K562 (cell line): ENCODE data around the gene PPIL1. TPM values are rescaled to one million over a fixed set of nuclear protein-coding genes. Genes with fewer than 3 reads are reported as not detected.
A peak's percentile ranks its signal among the peaks of the same experiment; 100 is the strongest.

Source experiments
- ARID3A ChIP-seq: IDR thresholded peaks from 2 replicates; pipeline ENCODE4 v1.6.1; 2012; ENCODE audit warnings: low read depth, low read length, improper control_type of control experiment, borderline replicate concordance
- ATF4 ChIP-seq: fragments of 450-650 bp; formaldehyde crosslinking; IDR thresholded peaks from 2 replicates; pipeline ENCODE4 v1.4.0; 2022; ENCODE audit warnings: mild to moderate bottlenecking, moderate library complexity
- BHLHE40 ChIP-seq: IDR thresholded peaks from 2 replicates; pipeline ENCODE4 v1.6.1; 2011; ENCODE audit warnings: low read length, improper control_type of control experiment
- ELK3 ChIP-seq: fragments of 450-650 bp; formaldehyde crosslinking; IDR thresholded peaks from 2 replicates; pipeline ENCODE4 v1.4.0; 2020; ENCODE audit warnings: mild to moderate bottlenecking
- FUS ChIP-seq: fragments of 200-400 bp; formaldehyde crosslinking; optimal IDR thresholded peaks from 2 replicates; pipeline ENCODE3; 2017; ENCODE audit warnings: low read depth, low read length
- GTF2A2 ChIP-seq: IDR thresholded peaks from 2 replicates; pipeline ENCODE4 v1.6.1; 2016; ENCODE audit warnings: mild to moderate bottlenecking, missing genetic modification characterization, missing compliant biosample characterization
- HNRNPH1 ChIP-seq: fragments of 200-400 bp; formaldehyde crosslinking; optimal IDR thresholded peaks from 2 replicates; pipeline ENCODE3; 2017; ENCODE audit warnings: low read depth, mild to moderate bottlenecking, low read length, moderate library complexity
- MEF2D ChIP-seq: conservative IDR thresholded peaks from 2 replicates; pipeline ENCODE4 v1.6.1; 2016; ENCODE audit warnings: low read depth, missing genetic modification characterization, missing compliant biosample characterization
- NFYB ChIP-seq: IDR thresholded peaks from 2 replicates; pipeline ENCODE4 v1.6.1; 2011; ENCODE audit warnings: mild to moderate bottlenecking, moderate library complexity; ENCODE audit not compliant: insufficient read length; ENCODE audit errors: extremely low read depth
- NRF1 ChIP-seq, 2 experiments: fragments of 450-650 bp; IDR thresholded peaks in 1 of 2; conservative IDR thresholded peaks in 1 of 2; 2 replicates each; pipeline ENCODE4 v1.6.1; 2014; ENCODE audit warnings: mild to moderate bottlenecking in 2 of 2
- PCBP2 ChIP-seq: fragments of 200-400 bp; formaldehyde crosslinking; IDR thresholded peaks from 2 replicates; pipeline ENCODE4 v1.6.1; 2018; ENCODE audit warnings: low read length, low read depth, mild to moderate bottlenecking, moderate library complexity; ENCODE audit not compliant: poor library complexity, severe bottlenecking
- POLR2AphosphoS5 ChIP-seq: IDR thresholded peaks from 2 replicates; pipeline ENCODE4 v1.6.1; 2011; ENCODE audit warnings: mild to moderate bottlenecking, low read depth, low read length, moderate library complexity; ENCODE audit not compliant: control insufficient read depth, insufficient read depth
- RBM39 ChIP-seq: fragments of 200-400 bp; formaldehyde crosslinking; optimal IDR thresholded peaks from 2 replicates; pipeline ENCODE3; 2018; ENCODE audit warnings: low read depth, low read length
- SIN3A ChIP-seq, 2 experiments: fragments of 150-350 bp in 1 of 2; IDR thresholded peaks; 2 replicates each; pipeline ENCODE4 v1.6.1; 2011 to 2016; ENCODE audit warnings: borderline replicate concordance in 2 of 2, low read depth in 2 of 2, low read length in 2 of 2, mild to moderate bottlenecking in 2 of 2, moderate library complexity in 2 of 2; ENCODE audit not compliant: control insufficient read depth in 1 of 2
- SMC3 ChIP-seq: conservative IDR thresholded peaks from 2 replicates; pipeline ENCODE4 v1.6.1; 2011; ENCODE audit warnings: low read depth, low read length, improper control_type of control experiment; ENCODE audit not compliant: insufficient read depth
- TARDBP ChIP-seq: fragments of 450-650 bp; IDR thresholded peaks from 2 replicates; pipeline ENCODE4 v1.6.1; 2016
- ZC3H8 ChIP-seq: fragments of 450-650 bp; IDR thresholded peaks from 2 replicates; pipeline ENCODE4 v1.6.1; 2017
- ZNF263 ChIP-seq: sonication (generic); formaldehyde crosslinking; IDR thresholded peaks from 2 replicates; pipeline ENCODE4 v1.8.0; 2022; ENCODE audit warnings: mild to moderate bottlenecking, missing genetic modification reagents, borderline replicate concordance
- polyA plus RNA-seq, 8 experiments: library from polyadenylated mRNA; depleted of rRNA in 4 of 8; stranded (reverse) in 5 of 8; unstranded in 3 of 8; fragments of >200 nt; fragmentation: Nextera tagmentation in 2 of 8; fragmentation: Illumina TruSeq in 1 of 8; extraction: Ambion mirVana in 2 of 8; extraction: Trizol in 1 of 8; gene quantifications; 2 replicates each; pipeline versions ENCODE4 v1.2.1 to v1.2.3, GENCODE V29; 2011 to 2014; ENCODE audit warnings: inconsistent platforms in 1 of 8, missing spikeins in 1 of 8
- total RNA-seq, 7 experiments: library from RNA; depleted of rRNA in 6 of 7; stranded (reverse); fragments of >200 nt in 6 of 7; fragmentation: Illumina TruSeq in 2 of 7; extraction: Trizol in 2 of 7; gene quantifications; 2 replicates each; pipeline versions ENCODE4 v1.2.1 to v1.2.3, GENCODE V29; 2011 to 2021; ENCODE audit warnings: low replicate concordance in 1 of 7
- TF ChIP-seq, protein P1 (sequence below): IDR thresholded peaks from 2 replicates; pipeline ENCODE4 v1.6.1; 2011; ENCODE audit warnings: borderline replicate concordance, low read depth, mild to moderate bottlenecking, moderate library complexity, low read length; ENCODE audit not compliant: insufficient read depth, poor library complexity, severe bottlenecking

The PPIL1 gene
- total and polyA plus RNA-seq, 9 of the 15 experiments (the other 6 are each of a cell fraction or from before 2014, with no cell fraction given), result 65.8 to 205 (median 130) TPM

DNA sequence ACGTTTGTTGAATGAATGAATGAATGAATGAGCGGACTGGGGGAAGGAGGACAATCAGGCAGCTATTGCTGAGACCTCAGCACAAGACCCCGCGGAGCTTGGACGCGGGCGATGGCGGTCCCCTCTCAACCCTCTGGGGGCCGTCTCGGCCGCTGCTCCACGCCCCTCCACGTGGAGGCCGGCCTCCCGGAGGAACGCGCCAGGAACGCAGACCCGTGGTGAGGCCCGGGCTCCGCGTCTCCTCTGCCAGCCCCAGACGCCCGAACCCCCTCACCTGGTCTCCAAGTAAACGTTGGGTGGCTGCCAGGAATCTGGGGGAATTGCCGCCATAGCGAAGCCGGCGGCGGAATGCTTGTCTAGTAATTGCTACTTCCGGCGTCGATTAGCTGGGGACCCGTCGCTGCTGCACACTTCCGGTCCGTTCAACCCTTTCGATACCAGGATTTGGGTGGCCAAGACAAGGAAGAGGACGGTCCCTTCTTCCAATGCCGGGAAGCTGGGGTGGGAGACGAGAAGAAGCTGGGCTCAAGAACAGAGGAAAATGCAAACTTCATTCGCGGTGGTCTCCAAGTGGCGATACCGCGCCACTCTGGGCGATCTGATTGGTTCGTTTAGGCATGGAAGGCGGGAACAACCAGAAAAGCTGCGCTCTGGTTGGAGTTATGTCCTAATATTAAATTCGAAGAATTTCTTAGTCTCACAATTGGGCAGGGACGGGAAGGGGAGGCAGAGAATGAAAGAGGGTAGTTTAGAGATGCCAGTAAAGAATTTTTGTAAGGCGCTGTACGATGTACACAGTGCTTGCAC is at the start of gene PPIL1 (continued):
- TF ChIP-seq NFYB, result peak; percentile 91
- peak; percentile 10; the same call in 1 of the 2 replicates for TF ChIP-seq ATF4 (CRISPR knock-in tag)
- peak; percentile 69 for TF ChIP-seq MEF2D
- TF ChIP-seq RBM39, result peak; percentile 18
- peak; percentile 55; the same call in 1 of the 2 replicates for TF ChIP-seq BHLHE40
- TF ChIP-seq SMC3, result no peak
- peak; percentile 59; the same call in 1 of the 2 replicates for TF ChIP-seq ZNF263
- TF ChIP-seq, protein P1, sequence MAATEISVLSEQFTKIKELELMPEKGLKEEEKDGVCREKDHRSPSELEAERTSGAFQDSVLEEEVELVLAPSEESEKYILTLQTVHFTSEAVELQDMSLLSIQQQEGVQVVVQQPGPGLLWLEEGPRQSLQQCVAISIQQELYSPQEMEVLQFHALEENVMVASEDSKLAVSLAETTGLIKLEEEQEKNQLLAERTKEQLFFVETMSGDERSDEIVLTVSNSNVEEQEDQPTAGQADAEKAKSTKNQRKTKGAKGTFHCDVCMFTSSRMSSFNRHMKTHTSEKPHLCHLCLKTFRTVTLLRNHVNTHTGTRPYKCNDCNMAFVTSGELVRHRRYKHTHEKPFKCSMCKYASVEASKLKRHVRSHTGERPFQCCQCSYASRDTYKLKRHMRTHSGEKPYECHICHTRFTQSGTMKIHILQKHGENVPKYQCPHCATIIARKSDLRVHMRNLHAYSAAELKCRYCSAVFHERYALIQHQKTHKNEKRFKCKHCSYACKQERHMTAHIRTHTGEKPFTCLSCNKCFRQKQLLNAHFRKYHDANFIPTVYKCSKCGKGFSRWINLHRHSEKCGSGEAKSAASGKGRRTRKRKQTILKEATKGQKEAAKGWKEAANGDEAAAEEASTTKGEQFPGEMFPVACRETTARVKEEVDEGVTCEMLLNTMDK, result peak; percentile 31
- no peak; the same call in 1 of the 2 replicates for TF ChIP-seq ZC3H8
- TF ChIP-seq TARDBP, result peak; percentile 78; the same call in 1 of the 2 replicates
- no peak for TF ChIP-seq FUS
- TF ChIP-seq NRF1 (conservative IDR thresholded peaks at IDR 0.05 in 1 of 2, IDR thresholded peaks at IDR 0.05 in 1 of 2), result peak; percentile 52 to 67
- TF ChIP-seq POLR2AphosphoS5, result peak; percentile 74
- peak; percentile 28; the same call in 1 of the 2 replicates for TF ChIP-seq GTF2A2
- TF ChIP-seq ELK3 (CRISPR knock-in tag), result 0 out of 2 replicates have a peak, but pooled peaks have one; percentile 8
- TF ChIP-seq HNRNPH1, result no peak
- no peak for TF ChIP-seq PCBP2
- 0 out of 2 replicates have a peak, but pooled peaks have one; percentile 19 for TF ChIP-seq ARID3A
- peak; percentile 89 to 92; a peak in 2 of 4 replicates for TF ChIP-seq SIN3A (IDR thresholded peaks at IDR 0.05; ENCODE audit: borderline replicate concordance in 2 of 2, control insufficient read depth in 1 of 2, low read depth in 2 of 2, low read length in 2 of 2)
